ENCODE results near the gene PSMC4.

GRCh38 chr19:40013991-40014390 lies 43.0 kb downstream of the PSMC4 start:
- TF ChIP-seq CTCF (IDR thresholded peaks at IDR 0.05) (no peak), POLR2A (IDR thresholded peaks at IDR 0.05) (no peak), POLR2AphosphoS5 (IDR thresholded peaks at IDR 0.05) (no peak)
